Suprapubic skin (tissue), 4 donors: ENCODE data around the gene KLHL26. TPM values are rescaled to one million over a fixed set of nuclear protein-coding genes. Genes with fewer than 3 reads are reported as not detected.
"Not testable (repeated sequence)": the region's sequence is repeated elsewhere in the genome, so short reads cannot be mapped to it uniquely, and the experiment has no call there.

Source experiments
- DNase-seq, 2 donors: peaks; one replicate each; pipeline ENCODE4 v3.0.0-alpha.2; 2019; ENCODE audit warnings: low spot score in 2 of 2
- H3K27ac ChIP-seq: fragments of 200-600 bp; sonication (generic); one replicate; pipeline ENCODE4 v1.5.1; 2019
- H3K27me3 ChIP-seq: fragments of 200-600 bp; sonication (generic); one replicate; pipeline ENCODE4 v1.5.1; 2019
- H3K36me3 ChIP-seq: fragments of 200-600 bp; sonication (generic); one replicate; pipeline ENCODE4 v1.5.1; 2019
- H3K4me1 ChIP-seq: fragments of 200-600 bp; sonication (generic); one replicate; pipeline ENCODE4 v1.5.1; 2019
- H3K4me3 ChIP-seq: fragments of 200-600 bp; sonication (generic); one replicate; pipeline ENCODE4 v1.5.1; 2019; ENCODE audit warnings: mild to moderate bottlenecking
- H3K9me3 ChIP-seq: fragments of 200-600 bp; sonication (generic); one replicate; pipeline ENCODE4 v1.5.1; 2019
- EP300 ChIP-seq: sonication (generic); formaldehyde crosslinking; IDR thresholded peaks from one replicate; pipeline ENCODE4 v1.6.1; 2017; ENCODE audit warnings: antibody characterized with exemption
- POLR2A ChIP-seq, 2 donors: fragments of 450-650 bp; IDR thresholded peaks; one replicate each; pipeline ENCODE4 v1.6.1; 2017; ENCODE audit warnings: antibody characterized with exemption in 2 of 2, mild to moderate bottlenecking in 2 of 2, moderate library complexity in 2 of 2
- POLR2AphosphoS5 ChIP-seq, 3 donors: sonication (generic); formaldehyde crosslinking; IDR thresholded peaks; one replicate each; pipeline ENCODE4 v1.6.1; 2017; ENCODE audit warnings: antibody characterized with exemption in 3 of 3
- WGBS: methylation state at CpG from one replicate; pipeline ENCODE4 v1.1.5; 2018; 5-methylcytosine and 5-hydroxymethylcytosine counted together
- total RNA-seq, 4 donors: library from RNA; depleted of rRNA; stranded (reverse); fragments of >200 nt; gene quantifications; one replicate each; pipeline ENCODE4 v1.1.0, GENCODE V29; 2016
- TF ChIP-seq, protein P1 (sequence below), 2 donors: fragments of 200-600 bp in 1 of 2; fragments of 450-650 bp in 1 of 2; sonication (generic) in 1 of 2; IDR thresholded peaks; one replicate each; pipeline ENCODE4 v1.5.1; 2016 to 2019; ENCODE audit warnings: antibody characterized with exemption in 2 of 2, mild to moderate bottlenecking in 1 of 2, moderate library complexity in 1 of 2

Gene KLHL26
- total RNA-seq, 4 donors from 2014 or later, result 6.9 to 26.5 (median 11.5) TPM

GRCh38 chr19:18594824-18595373 is 41.9 kb upstream of the KLHL26 start:
- H3K4me1 ChIP-seq, result peaks cover 37% of the 10 kb centered on the region
- 43% methylated on average over 10 of the region's 26 CpGs for WGBS
- H3K4me3 ChIP-seq, result peak overlapping the region; percentile 42
- no peak for TF ChIP-seq POLR2A (IDR thresholded peaks at IDR 0.05)
- TF ChIP-seq, protein P1, sequence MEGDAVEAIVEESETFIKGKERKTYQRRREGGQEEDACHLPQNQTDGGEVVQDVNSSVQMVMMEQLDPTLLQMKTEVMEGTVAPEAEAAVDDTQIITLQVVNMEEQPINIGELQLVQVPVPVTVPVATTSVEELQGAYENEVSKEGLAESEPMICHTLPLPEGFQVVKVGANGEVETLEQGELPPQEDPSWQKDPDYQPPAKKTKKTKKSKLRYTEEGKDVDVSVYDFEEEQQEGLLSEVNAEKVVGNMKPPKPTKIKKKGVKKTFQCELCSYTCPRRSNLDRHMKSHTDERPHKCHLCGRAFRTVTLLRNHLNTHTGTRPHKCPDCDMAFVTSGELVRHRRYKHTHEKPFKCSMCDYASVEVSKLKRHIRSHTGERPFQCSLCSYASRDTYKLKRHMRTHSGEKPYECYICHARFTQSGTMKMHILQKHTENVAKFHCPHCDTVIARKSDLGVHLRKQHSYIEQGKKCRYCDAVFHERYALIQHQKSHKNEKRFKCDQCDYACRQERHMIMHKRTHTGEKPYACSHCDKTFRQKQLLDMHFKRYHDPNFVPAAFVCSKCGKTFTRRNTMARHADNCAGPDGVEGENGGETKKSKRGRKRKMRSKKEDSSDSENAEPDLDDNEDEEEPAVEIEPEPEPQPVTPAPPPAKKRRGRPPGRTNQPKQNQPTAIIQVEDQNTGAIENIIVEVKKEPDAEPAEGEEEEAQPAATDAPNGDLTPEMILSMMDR (IDR thresholded peaks at IDR 0.05), result no peak
- TF ChIP-seq EP300, result no peak
- TF ChIP-seq POLR2AphosphoS5 (IDR thresholded peaks at IDR 0.05), result no peak
- no peaks in the 10 kb centered on the region for H3K9me3 ChIP-seq
- H3K36me3 ChIP-seq, result peaks cover 11% of the 10 kb centered on the region
- no peak overlapping the region for H3K27ac ChIP-seq
- no peak for DNase-seq
- peaks cover 22% of the 10 kb centered on the region for H3K27me3 ChIP-seq

DNA sequence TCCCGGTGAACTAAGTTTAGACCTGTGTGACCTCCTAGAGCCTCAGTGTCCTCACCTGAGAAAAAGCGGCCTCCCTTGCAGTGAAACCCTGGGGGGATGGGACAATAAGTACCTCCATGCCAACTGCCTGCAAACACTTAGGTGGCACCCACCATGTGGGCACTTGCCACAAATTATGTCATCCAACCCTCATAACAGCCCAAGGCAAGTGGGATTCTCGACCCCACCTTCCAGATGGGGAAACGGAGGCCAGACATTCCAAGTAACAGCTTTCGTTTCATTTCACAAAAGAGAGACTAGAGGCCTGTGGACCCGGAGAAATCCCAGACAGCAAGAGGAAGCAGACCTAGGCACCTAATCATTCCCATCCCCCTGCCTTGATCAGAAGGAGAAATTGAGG is 41.4 kb upstream of the KLHL26 start:
- Histone ChIP-seq H3K9me3 (no peaks in the 10 kb centered on the region), H3K27ac (no peak overlapping the region), H3K36me3 (peaks cover 11% of the 10 kb centered on the region), H3K4me1 (peaks cover 32% of the 10 kb centered on the region), H3K27me3 (peaks cover 22% of the 10 kb centered on the region), H3K4me3 (no peak overlapping the region)
- WGBS, result 73% methylated on average over 5 of the region's 6 CpGs
- TF ChIP-seq, protein P1 (IDR thresholded peaks at IDR 0.05), result no peak
- TF ChIP-seq POLR2AphosphoS5 (IDR thresholded peaks at IDR 0.05), result no peak
- TF ChIP-seq POLR2A (IDR thresholded peaks at IDR 0.05), result no peak
- TF ChIP-seq EP300, result no peak
- DNase-seq, result no peak

DNA sequence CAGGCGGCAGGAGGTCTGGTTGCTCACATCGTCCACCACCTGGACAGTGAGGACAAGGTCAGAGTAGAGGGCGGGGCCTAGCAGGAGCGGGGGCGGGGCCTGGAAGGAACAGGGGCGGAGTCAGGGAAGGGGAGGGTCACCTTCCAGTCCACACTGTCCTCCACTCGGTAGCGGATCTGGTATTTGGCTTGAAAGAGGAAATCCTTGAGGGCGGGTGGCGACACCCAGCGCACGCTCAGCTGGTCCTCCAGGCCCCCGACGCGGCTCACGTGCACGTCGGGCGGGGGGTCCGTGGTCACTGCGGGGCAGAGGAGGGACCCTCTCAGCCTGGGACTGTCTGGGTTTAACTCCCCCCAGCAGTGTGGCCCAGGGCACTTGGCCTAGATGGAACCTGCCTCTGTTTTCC is 40.1 kb upstream of the KLHL26 start:
- Histone ChIP-seq H3K27me3 (peaks cover 22% of the 10 kb centered on the region), H3K4me3 (no peak overlapping the region), H3K4me1 (peaks cover 26% of the 10 kb centered on the region), H3K9me3 (no peaks in the 10 kb centered on the region), H3K27ac (no peak overlapping the region), H3K36me3 (peaks cover 3% of the 10 kb centered on the region)
- WGBS, result 69% methylated on average over 19 of the region's 21 CpGs
- TF ChIP-seq EP300, result no peak
- no peak for TF ChIP-seq POLR2A (IDR thresholded peaks at IDR 0.05)
- no peak for TF ChIP-seq POLR2AphosphoS5 (IDR thresholded peaks at IDR 0.05)
- TF ChIP-seq, protein P1 (IDR thresholded peaks at IDR 0.05), result no peak
- peak in 1 of 2 donors; percentile 69 for DNase-seq

DNA sequence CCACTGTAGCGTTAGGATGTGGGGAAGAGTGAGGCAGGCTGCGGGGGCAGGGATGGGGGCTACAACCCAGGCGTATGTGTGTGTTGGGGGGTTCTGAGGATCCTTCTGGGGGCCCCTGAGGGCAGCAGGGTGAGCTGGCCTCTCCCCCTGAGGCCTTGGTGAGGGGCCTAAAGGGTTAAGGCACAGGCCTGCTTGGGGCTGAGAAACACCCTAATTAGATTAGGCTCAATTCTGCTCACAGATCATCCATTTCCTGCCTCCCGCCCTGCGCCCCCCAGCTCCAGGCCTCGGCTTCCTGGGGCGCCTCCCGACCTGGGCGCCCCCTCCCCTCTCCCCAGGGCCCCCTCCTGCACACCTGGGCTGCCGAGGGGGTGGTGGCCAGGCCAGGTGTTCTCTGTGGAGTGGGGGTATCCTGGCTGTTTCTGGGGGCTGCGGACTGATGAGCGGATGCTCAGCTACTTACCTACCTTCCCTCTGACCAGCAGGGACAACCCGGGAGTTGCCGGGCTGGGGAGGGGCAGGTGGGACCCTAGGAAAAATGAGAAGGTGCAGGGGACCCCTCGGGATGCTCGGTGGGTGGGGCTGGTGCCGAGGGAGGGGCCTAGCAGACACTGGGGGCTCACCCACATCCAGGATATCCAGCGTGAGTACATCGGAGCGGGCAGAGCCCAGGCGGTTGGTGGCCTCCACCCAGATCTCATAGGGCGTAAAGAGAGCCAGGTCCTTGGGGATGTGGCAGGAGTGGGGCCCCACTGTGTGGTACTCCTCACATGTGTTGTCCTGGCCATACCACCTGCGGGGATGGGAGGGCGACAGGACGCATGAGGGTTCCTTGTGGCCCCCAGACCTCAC is 38.8 kb upstream of the KLHL26 start:
- DNase-seq, result no peak
- 76% methylated on average over 16 of the region's 25 CpGs for WGBS
- H3K27me3 ChIP-seq, result peaks cover 22% of the 10 kb centered on the region
- no peaks in the 10 kb centered on the region for H3K9me3 ChIP-seq
- H3K4me3 ChIP-seq, result no peak overlapping the region
- no peaks in the 10 kb centered on the region for H3K36me3 ChIP-seq
- TF ChIP-seq, protein P1 (IDR thresholded peaks at IDR 0.05), result no peak
- TF ChIP-seq POLR2AphosphoS5 (IDR thresholded peaks at IDR 0.05), result no peak
- no peak for TF ChIP-seq POLR2A (IDR thresholded peaks at IDR 0.05)
- no peak for TF ChIP-seq EP300
- no peak overlapping the region for H3K27ac ChIP-seq
- peaks cover 22% of the 10 kb centered on the region for H3K4me1 ChIP-seq

DNA sequence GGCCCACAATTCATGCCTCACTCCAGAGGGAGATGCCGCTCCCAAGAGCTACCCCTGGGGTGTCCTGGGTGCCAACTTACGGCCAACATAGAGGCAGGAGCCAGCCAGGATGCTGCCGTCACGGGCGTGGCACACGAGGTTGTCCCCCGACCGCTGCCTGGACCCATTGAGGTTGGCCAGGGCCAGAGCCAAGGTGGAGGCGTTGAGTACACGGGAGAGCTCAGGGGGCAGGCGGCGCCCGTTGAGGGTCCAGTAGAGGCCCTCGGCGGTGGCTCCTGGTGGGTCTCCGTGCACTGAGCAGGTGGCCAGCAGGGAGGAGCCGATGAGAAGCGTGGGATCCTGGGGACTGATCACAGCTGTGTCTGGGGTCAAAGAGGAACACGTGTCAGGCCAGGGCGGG is 37.3 kb upstream of the KLHL26 start:
- no peak for TF ChIP-seq POLR2A (IDR thresholded peaks at IDR 0.05)
- no peak for TF ChIP-seq EP300
- TF ChIP-seq, protein P1 (IDR thresholded peaks at IDR 0.05), result no peak
- no peak for TF ChIP-seq POLR2AphosphoS5 (IDR thresholded peaks at IDR 0.05)
- WGBS, result 92% methylated on average over 5 of the region's 20 CpGs
- DNase-seq, result no peak
- no peak overlapping the region for H3K4me3 ChIP-seq
- H3K9me3 ChIP-seq, result no peaks in the 10 kb centered on the region
- H3K27me3 ChIP-seq, result peaks cover 33% of the 10 kb centered on the region
- H3K36me3 ChIP-seq, result no peaks in the 10 kb centered on the region
- peaks cover 20% of the 10 kb centered on the region for H3K4me1 ChIP-seq
- H3K27ac ChIP-seq, result no peak overlapping the region

DNA sequence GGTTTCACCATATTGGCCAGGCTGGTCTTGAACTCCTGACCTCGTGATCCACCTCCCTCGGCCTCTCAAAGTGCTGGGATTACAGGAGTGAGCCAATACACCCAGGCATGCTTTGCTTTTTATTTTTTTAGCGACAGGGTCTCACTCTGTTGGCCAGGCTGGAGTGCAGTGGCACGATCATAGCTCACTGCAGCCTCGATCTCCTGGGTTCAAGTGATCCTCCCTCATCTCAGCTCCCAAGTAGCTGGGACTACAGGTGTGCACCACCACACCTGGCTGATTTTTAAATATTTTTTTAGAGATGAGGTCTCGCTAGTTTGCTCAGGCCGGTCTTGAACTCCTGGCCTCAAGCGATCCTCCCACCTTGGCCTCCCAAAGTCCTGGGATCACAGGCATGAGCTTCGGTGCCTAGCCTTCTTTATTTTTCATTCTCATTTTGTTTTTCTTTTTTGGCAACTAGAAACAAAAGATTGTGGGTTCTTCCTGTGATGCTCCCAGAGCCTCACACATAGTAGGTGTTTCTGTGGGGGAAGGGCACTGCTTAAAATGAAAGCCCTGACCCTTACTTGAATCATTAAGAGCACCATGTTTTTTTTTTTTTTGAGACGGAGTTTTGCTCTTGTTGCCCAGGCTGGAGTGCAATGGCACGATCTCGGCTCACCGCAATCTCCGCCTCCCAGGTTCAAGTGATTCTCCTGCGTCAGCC is 36.0 kb upstream of the KLHL26 start:
- WGBS, result 94% methylated on average over 15 of the region's 15 CpGs
- not testable (repeated sequence) for H3K36me3 ChIP-seq, H3K27ac ChIP-seq, DNase-seq, H3K4me3 ChIP-seq, H3K9me3 ChIP-seq
- H3K4me1 ChIP-seq, result peaks cover 23% of the 10 kb centered on the region
- peaks cover 47% of the 10 kb centered on the region for H3K27me3 ChIP-seq
